CD4-positive, alpha-beta T cell treated with Interleukin-10 for 1 hour (primary cell): Measurements from ENCODE around the gene SDK2.

ENCODE experiments used
- DNase-seq: peaks from one replicate; pipeline ENCODE4 v3.0.0-alpha.2; 2020

Gene SDK2, protein sequence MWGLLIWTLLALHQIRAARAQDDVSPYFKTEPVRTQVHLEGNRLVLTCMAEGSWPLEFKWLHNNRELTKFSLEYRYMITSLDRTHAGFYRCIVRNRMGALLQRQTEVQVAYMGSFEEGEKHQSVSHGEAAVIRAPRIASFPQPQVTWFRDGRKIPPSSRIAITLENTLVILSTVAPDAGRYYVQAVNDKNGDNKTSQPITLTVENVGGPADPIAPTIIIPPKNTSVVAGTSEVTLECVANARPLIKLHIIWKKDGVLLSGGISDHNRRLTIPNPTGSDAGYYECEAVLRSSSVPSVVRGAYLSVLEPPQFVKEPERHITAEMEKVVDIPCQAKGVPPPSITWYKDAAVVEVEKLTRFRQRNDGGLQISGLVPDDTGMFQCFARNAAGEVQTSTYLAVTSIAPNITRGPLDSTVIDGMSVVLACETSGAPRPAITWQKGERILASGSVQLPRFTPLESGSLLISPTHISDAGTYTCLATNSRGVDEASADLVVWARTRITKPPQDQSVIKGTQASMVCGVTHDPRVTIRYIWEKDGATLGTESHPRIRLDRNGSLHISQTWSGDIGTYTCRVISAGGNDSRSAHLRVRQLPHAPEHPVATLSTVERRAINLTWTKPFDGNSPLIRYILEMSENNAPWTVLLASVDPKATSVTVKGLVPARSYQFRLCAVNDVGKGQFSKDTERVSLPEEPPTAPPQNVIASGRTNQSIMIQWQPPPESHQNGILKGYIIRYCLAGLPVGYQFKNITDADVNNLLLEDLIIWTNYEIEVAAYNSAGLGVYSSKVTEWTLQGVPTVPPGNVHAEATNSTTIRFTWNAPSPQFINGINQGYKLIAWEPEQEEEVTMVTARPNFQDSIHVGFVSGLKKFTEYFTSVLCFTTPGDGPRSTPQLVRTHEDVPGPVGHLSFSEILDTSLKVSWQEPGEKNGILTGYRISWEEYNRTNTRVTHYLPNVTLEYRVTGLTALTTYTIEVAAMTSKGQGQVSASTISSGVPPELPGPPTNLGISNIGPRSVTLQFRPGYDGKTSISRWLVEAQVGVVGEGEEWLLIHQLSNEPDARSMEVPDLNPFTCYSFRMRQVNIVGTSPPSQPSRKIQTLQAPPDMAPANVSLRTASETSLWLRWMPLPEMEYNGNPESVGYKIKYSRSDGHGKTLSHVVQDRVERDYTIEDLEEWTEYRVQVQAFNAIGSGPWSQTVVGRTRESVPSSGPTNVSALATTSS (N-terminal part only)

GRCh38 chr17:73644145-73645049 is at the start of gene SDK2:
Gene SDK2 (minus strand): TSS chr17:73644445. CDS start chr17:73644088, 357 bp downstream.
- DNase-seq = no peak

DNA sequence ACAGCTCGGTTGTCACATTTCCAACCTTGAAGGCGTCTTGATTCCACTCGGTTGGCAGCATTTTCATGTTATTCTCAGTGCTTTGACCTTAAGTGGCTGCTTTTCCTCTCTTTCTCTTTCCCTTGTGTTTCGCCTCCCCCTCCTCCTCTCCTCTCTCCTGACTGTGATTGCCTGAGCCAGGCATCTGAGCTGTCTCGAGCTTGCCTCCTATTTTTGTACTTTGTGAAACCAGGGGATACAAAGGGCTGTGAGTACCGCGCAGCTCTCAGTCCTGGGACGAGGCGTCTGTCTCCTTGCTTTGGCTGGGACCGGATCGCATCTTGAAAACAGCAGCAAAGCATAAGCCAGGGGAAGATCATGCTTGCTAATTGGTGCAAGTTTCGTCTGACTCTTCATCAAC is 48.8 kb upstream of the SDK2 start:
- DNase-seq = no peak

DNA sequence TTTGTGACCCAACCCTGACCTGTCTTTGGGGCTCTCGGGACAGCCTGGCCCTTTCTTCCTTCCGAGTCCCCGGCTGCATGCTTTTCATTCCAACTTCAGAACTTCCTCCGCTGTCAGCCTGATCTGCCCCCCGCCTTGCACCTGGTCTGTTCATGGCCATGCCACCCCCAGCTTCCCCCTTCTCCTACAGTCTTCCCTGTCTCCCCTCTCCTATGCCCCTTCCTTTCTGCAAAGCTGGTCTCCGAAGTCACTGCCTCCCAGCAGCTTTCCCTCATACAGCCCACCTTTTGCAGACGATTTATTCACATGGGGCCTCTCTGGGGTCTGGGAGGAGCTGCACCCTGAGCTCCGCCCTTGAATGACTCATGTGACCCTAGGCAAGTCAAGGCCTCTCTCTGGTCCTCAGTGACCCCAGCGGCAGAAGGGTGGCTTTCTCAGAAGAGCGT is 47.1 kb upstream of the SDK2 start:
- no peak for DNase-seq

- DNase-seq = no peak
These were observed 46.4 kb upstream of the SDK2 start for GRCh38 chr17:73690676-73691075.

- no peak for DNase-seq
These were observed 45.5 kb upstream of the SDK2 start for GRCh38 chr17:73689596-73690275.

GRCh38 chr17:73686961-73687360 is 42.7 kb upstream of the SDK2 start:
- no peak for DNase-seq

GRCh38 chr17:73686126-73686525 is 41.9 kb upstream of the SDK2 start:
- DNase-seq = no peak

DNA sequence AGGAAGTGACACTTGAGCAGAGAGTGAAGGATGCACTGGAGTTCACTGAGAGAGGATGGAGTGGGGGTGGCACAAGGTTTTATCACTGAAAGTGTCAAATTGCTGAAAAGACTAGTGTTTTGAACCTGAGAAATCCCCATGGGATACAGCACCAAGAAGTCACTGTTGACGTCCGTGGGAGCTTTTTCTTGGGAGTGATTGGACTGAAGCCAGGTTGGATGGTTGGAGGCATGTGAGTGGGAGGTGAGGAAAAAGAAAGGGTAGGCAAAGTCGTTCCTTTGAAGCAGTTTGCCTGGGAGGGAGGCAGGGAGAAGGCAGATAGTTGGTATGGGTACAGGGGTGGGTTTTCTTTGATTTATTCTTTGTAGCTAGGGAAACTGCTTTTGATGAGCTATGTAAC is 39.9 kb upstream of the SDK2 start:
- DNase-seq = no peak

GRCh38 chr17:73683771-73684170 is 39.5 kb upstream of the SDK2 start:
- no peak for DNase-seq

GRCh38 chr17:73681946-73682345 is 37.7 kb upstream of the SDK2 start:
- DNase-seq = no peak

DNA sequence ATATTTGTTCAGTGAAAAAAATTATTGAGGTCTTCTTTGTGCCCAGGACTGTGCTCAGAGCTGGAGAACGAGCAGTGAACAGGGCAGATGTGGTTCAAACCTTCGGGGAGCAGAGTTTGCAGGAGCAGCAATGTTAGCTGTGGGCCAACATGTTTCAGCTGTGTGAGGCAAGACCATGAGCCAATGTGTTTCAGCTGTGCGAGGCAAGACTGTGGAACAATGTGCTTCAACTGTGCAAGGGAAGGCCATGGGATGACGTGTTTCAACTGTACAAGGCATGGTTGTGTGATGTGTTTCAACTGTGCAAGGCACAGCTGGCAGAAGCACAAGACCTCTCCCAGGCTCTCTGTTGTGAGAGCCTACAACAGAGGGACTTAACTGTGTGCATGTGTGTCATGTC is 35.2 kb upstream of the SDK2 start:
- no peak for DNase-seq

GRCh38 chr17:73678999-73679398 is 34.8 kb upstream of the SDK2 start:
- no peak for DNase-seq

DNA sequence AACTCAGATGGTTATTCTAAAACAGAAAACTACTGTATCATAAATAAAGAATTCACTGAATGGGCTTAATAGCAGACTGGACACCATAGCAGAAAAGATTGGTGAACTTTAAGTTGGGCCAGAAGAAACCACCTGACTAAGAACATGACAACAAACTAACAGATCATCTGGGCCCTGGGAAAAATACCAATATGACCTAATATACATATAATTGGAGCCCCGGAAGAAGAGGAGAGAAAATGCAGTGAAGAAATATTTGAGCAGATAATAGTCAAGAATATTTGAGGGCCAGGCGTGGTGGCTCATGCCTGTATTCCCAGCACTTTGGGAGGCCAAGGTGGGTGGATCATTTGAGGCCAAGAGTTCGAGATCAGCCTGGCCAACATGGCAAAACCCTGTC is 25.5 kb upstream of the SDK2 start:
- DNase-seq = no peak

- no peak for DNase-seq
These were observed 23.1 kb upstream of the SDK2 start for GRCh38 chr17:73667181-73667959.

GRCh38 chr17:73663614-73664013 is 19.4 kb upstream of the SDK2 start:
- no peak for DNase-seq

GRCh38 chr17:73660366-73660765 is 16.1 kb upstream of the SDK2 start:
- no peak for DNase-seq

- DNase-seq = no peak
These were observed 14.7 kb upstream of the SDK2 start for GRCh38 chr17:73658821-73659515.

- DNase-seq = no peak
These were observed 13.3 kb upstream of the SDK2 start for GRCh38 chr17:73657473-73658116.

GRCh38 chr17:73654241-73654640 is 10.0 kb upstream of the SDK2 start:
- DNase-seq = no peak

GRCh38 chr17:73653810-73654209 is 9.6 kb upstream of the SDK2 start:
- DNase-seq = no peak
